Caco-2 (cell line): ENCODE data around the gene BAHCC1. TPM values are rescaled to one million over a fixed set of nuclear protein-coding genes. Genes with fewer than 3 reads are reported as not detected.

Experiments
- BruUV-seq: library from RNA; stranded (reverse); fragments of 400-500 nt; replicated peaks from 2 replicates; lab custom pipeline; 2021; lab: Mats Ljungman, UMichigan
- CTCF ChIA-PET: fragments of 300-600 bp; sonication (Branson Sonifier 250); formaldehyde crosslinking; loops from one replicate; lab custom pipeline; 2022; ENCODE audit warnings: antibody characterized with exemption; lab: Charles Lee
- POLR2A ChIA-PET: fragments of 300-600 bp; sonication (Branson Sonifier 250); formaldehyde crosslinking; loops from one replicate; lab custom pipeline; 2022; ENCODE audit warnings: antibody characterized with exemption; lab: Charles Lee
- DNase-seq, 2 experiments: peaks; one replicate each; pipeline versions ENCODE4 v3.0.0 to v3.0.0-alpha.2; 2020 to 2022
- H3K27me3 ChIP-seq: replicated peaks from 2 replicates; pipeline ENCODE4 v1.6.0; 2011; ENCODE audit warnings: low read length; ENCODE audit not compliant: control insufficient read depth, insufficient read depth
- H3K36me3 ChIP-seq: 2 replicates; pipeline ENCODE4 v1.5.1; 2011; ENCODE audit warnings: low read length; ENCODE audit not compliant: control insufficient read depth, insufficient read depth
- H3K4me1 ChIP-seq: fragments of 250-450 bp; sonication (Bioruptor Pico); 2 replicates; pipeline ENCODE4 v1.5.1; 2020; ENCODE audit warnings: mild to moderate bottlenecking
- H3K4me3 ChIP-seq: 2 replicates; pipeline ENCODE4 v1.5.1; 2011; ENCODE audit warnings: low read depth, mild to moderate bottlenecking, control low read depth, low read length
- H3K9me3 ChIP-seq: fragments of 250-450 bp; sonication (Bioruptor Pico); 2 replicates; pipeline ENCODE4 v1.5.1; 2020; ENCODE audit warnings: mild to moderate bottlenecking, moderate library complexity
- H3K27ac Mint-ChIP-seq: one replicate; pipeline ENCODE4 v1.8.0; 2022; ENCODE audit warnings: mixed read lengths; ENCODE audit not compliant: unreplicated experiment
- H3K27me3 Mint-ChIP-seq: one replicate; pipeline ENCODE4 v1.8.0; 2022; ENCODE audit warnings: mixed read lengths; ENCODE audit not compliant: insufficient read depth, unreplicated experiment
- H3K36me3 Mint-ChIP-seq: one replicate; pipeline ENCODE4 v1.8.0; 2022; ENCODE audit warnings: mild to moderate bottlenecking, mixed read lengths; ENCODE audit not compliant: insufficient read depth, unreplicated experiment
- H3K4me1 Mint-ChIP-seq: one replicate; pipeline ENCODE4 v1.8.0; 2022; ENCODE audit warnings: low read depth, mixed read lengths; ENCODE audit not compliant: unreplicated experiment
- H3K4me3 Mint-ChIP-seq: one replicate; pipeline ENCODE4 v1.8.0; 2022; ENCODE audit warnings: mild to moderate bottlenecking, moderate library complexity, mixed read lengths; ENCODE audit not compliant: unreplicated experiment
- H3K9me3 Mint-ChIP-seq: one replicate; pipeline ENCODE4 v1.8.0; 2022; ENCODE audit warnings: mixed read lengths; ENCODE audit not compliant: unreplicated experiment
- intact Hi-C: fragments of 100-400 bp; cut with micrococcal nuclease; formaldehyde crosslinking; loops from one replicate; pipeline ENCODE4 v1.10.0; 2022; ENCODE audit not compliant: unreplicated experiment
- total RNA-seq: library from RNA; stranded (reverse); gene quantifications from 2 replicates; pipeline ENCODE4 v1.2.3, GENCODE V29; 2022
- TF ChIP-seq, protein P1 (sequence below), 2 experiments: fragments of 200-600 bp in 1 of 2; IDR thresholded peaks; 1 replicate in 1 of 2; 2 replicates in 1 of 2; pipeline versions ENCODE4 v1.5.1 to v1.8.0; 2011 to 2022; ENCODE audit warnings: antibody characterized with exemption in 1 of 2, control low read depth in 1 of 2, inconsistent platforms in 1 of 2, low read depth in 1 of 2, low read length in 1 of 2, mild to moderate bottlenecking in 1 of 2, moderate library complexity in 1 of 2; ENCODE audit not compliant: insufficient read depth in 1 of 2, severe bottlenecking in 1 of 2, unreplicated experiment in 1 of 2

Gene BAHCC1
- total RNA-seq, 1 experiment from 2014 or later = 10.2 TPM

DNA sequence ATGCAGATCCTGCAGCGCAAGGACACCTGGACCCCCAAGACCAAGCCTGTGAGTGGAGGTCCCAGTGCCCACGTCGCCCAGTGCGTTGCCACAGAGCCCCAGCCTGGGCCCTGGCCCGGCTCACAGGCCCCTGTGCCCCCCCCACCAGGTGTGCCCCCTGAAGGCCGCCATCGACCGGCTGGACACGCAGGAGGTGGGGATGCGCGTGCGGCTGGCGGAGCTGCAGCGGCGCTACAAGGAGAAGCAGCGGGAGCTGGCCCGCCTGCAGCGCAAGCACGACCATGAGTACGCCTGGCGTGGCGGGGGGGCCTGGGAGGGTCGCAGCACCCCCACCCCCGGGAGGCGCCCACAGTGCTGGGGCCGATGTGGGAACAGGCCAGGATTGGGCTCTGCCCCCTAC is 56.6 kb downstream of the BAHCC1 start:
- POLR2A ChIA-PET = no interaction called here
- Mint-ChIP-seq H3K9me3 (no peaks in the 10 kb centered on the region), H3K27me3 (no peaks in the 10 kb centered on the region), H3K27ac (no peak overlapping the region), H3K4me1 (no peaks in the 10 kb centered on the region), H3K36me3 (peaks cover 11% of the 10 kb centered on the region), H3K4me3 (no peak overlapping the region)
- CTCF ChIA-PET = no interaction called here
- TF ChIP-seq, protein P1, sequence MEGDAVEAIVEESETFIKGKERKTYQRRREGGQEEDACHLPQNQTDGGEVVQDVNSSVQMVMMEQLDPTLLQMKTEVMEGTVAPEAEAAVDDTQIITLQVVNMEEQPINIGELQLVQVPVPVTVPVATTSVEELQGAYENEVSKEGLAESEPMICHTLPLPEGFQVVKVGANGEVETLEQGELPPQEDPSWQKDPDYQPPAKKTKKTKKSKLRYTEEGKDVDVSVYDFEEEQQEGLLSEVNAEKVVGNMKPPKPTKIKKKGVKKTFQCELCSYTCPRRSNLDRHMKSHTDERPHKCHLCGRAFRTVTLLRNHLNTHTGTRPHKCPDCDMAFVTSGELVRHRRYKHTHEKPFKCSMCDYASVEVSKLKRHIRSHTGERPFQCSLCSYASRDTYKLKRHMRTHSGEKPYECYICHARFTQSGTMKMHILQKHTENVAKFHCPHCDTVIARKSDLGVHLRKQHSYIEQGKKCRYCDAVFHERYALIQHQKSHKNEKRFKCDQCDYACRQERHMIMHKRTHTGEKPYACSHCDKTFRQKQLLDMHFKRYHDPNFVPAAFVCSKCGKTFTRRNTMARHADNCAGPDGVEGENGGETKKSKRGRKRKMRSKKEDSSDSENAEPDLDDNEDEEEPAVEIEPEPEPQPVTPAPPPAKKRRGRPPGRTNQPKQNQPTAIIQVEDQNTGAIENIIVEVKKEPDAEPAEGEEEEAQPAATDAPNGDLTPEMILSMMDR (IDR thresholded peaks at IDR 0.05; ENCODE audit: insufficient read depth in 1 of 2, low read depth in 1 of 2, low read length in 1 of 2, severe bottlenecking in 1 of 2, unreplicated experiment in 1 of 2) = no peak
- H3K4me1 ChIP-seq = peaks cover 5% of the 10 kb centered on the region; the same call in 1 of the 2 replicates
- no peaks in the 10 kb centered on the region for H3K9me3 ChIP-seq
- intact Hi-C loops = no loop called here
- no peaks in the 10 kb centered on the region for H3K27me3 ChIP-seq
- H3K36me3 ChIP-seq = no peaks in the 10 kb centered on the region
- DNase-seq = no peak
- BruUV-seq = no TSS peak
- no peak overlapping the region for H3K4me3 ChIP-seq

DNA sequence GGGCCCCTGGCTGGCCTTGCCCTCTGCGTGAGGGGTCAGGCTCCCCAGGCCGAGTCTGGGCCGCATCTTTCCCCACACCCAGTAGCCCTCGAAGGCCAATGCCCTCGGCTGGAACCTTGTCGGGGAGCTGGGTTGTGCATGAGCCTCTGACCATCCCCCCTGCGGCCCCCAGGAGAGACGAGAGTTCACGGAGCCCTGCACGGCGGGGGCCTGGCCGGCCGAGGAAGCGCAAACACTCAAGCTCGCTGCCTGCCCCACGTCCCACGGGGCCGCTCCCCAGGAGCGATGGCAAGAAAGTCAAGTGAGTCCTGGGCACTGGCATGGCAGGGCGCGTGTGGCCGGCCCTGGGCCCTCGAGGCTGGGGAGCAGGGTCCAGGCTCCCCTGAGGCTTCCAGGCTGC is 57.3 kb downstream of the BAHCC1 start:
- TF ChIP-seq, protein P1 (IDR thresholded peaks at IDR 0.05; ENCODE audit: insufficient read depth in 1 of 2, low read depth in 1 of 2, low read length in 1 of 2, severe bottlenecking in 1 of 2, unreplicated experiment in 1 of 2) = no peak
- H3K4me1 ChIP-seq = peaks cover 10% of the 10 kb centered on the region; the same call in 1 of the 2 replicates
- ChIA-PET CTCF (interaction anchor here (1.9 kb wide), 1 partner anchor 12 kb away, joined by 6 read pairs; no protein-coding TSS in a partner anchor), POLR2A (no interaction called here)
- intact Hi-C loops = no loop called here
- no peaks in the 10 kb centered on the region for H3K9me3 ChIP-seq
- no peak for DNase-seq
- peaks cover 11% of the 10 kb centered on the region for H3K36me3 Mint-ChIP-seq
- no TSS peak for BruUV-seq
- H3K27ac Mint-ChIP-seq = no peak overlapping the region
- H3K4me3 Mint-ChIP-seq = no peak overlapping the region
- H3K4me3 ChIP-seq = no peak overlapping the region
- H3K4me1 Mint-ChIP-seq = no peaks in the 10 kb centered on the region
- H3K27me3 Mint-ChIP-seq = no peaks in the 10 kb centered on the region
- H3K9me3 Mint-ChIP-seq = no peaks in the 10 kb centered on the region
- H3K36me3 ChIP-seq = no peaks in the 10 kb centered on the region
- no peaks in the 10 kb centered on the region for H3K27me3 ChIP-seq

DNA sequence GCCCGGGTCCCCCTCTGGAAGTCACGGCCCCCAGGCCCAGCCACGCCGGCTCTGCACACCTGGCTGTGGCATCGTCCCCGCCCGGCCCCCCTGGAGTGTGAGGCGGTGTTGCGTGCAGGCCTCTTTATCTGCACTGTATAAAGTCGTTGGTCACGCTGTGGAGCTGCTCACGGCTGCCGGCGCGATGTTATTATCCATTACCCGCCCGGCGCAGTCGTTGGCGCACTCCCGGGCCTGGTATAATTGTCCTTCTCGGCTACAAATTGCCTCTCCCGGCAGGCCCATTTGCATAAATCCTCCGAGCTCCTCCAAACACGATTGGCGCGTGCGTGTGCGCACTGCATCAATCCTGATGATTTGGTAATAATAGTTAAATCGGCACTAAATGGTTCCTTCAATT is 57.8 kb downstream of the BAHCC1 start:
- Mint-ChIP-seq H3K4me1 (no peaks in the 10 kb centered on the region), H3K27ac (no peak overlapping the region), H3K27me3 (no peaks in the 10 kb centered on the region), H3K36me3 (peaks cover 11% of the 10 kb centered on the region), H3K4me3 (no peak overlapping the region), H3K9me3 (no peaks in the 10 kb centered on the region)
- TF ChIP-seq, protein P1 (IDR thresholded peaks at IDR 0.05; ENCODE audit: insufficient read depth in 1 of 2, low read depth in 1 of 2, low read length in 1 of 2, severe bottlenecking in 1 of 2, unreplicated experiment in 1 of 2) = no peak
- ChIA-PET POLR2A (no interaction called here), CTCF (interaction anchor here (1.9 kb wide), 1 partner anchor 13 kb away, joined by 6 read pairs; no protein-coding TSS in a partner anchor)
- Histone ChIP-seq H3K4me1 (peaks cover 10% of the 10 kb centered on the region; the same call in 1 of the 2 replicates), H3K27me3 (no peaks in the 10 kb centered on the region), H3K36me3 (no peaks in the 10 kb centered on the region), H3K9me3 (no peaks in the 10 kb centered on the region), H3K4me3 (no peak overlapping the region)
- DNase-seq = no peak
- BruUV-seq = no TSS peak
- intact Hi-C loops = no loop called here
